MM.1S (cell line): Measurements from ENCODE around the gene HOXB7.

ENCODE experiments used
- DNase-seq: peaks from one replicate; pipeline ENCODE4 v3.0.0-alpha.2; 2015
- H2AFZ ChIP-seq: fragments of 300-600 bp; sonication (generic); 2 replicates; pipeline ENCODE4 v1.6.0; 2016; ENCODE audit warnings: antibody characterized with exemption, low read length
- H3F3A ChIP-seq: fragments of 300-600 bp; sonication (generic); 2 replicates; pipeline ENCODE4 v1.6.1; 2016; ENCODE audit warnings: mild to moderate bottlenecking, antibody characterized with exemption, low read length, moderate library complexity, mixed read lengths; ENCODE audit not compliant: insufficient read depth
- H3K27ac ChIP-seq: fragments of 300-600 bp; sonication (generic); 2 replicates; pipeline ENCODE4 v1.5.1; 2016; ENCODE audit warnings: mild to moderate bottlenecking, low read length
- H3K27me3 ChIP-seq: fragments of 300-600 bp; sonication (generic); replicated peaks from 2 replicates; pipeline ENCODE4 v1.6.0; 2016; ENCODE audit warnings: low read length; ENCODE audit not compliant: insufficient read depth
- H3K36me3 ChIP-seq: fragments of 300-600 bp; sonication (generic); replicated peaks from 2 replicates; pipeline ENCODE4 v1.6.1; 2016; ENCODE audit warnings: mild to moderate bottlenecking, low read length, mixed read lengths; ENCODE audit not compliant: insufficient read depth
- H3K4me1 ChIP-seq: fragments of 300-600 bp; sonication (generic); 2 replicates; pipeline ENCODE4 v1.6.1; 2016; ENCODE audit warnings: low read length, mixed read lengths
- H3K4me2 ChIP-seq: fragments of 300-600 bp; sonication (generic); 2 replicates; pipeline ENCODE4 v1.6.0; 2016; ENCODE audit warnings: low read depth, low read length
- H3K4me3 ChIP-seq: fragments of 300-600 bp; sonication (generic); 2 replicates; pipeline ENCODE4 v1.5.1; 2016; ENCODE audit warnings: low read length, mixed read lengths
- H3K79me2 ChIP-seq: fragments of 300-600 bp; sonication (generic); 2 replicates; pipeline ENCODE4 v1.6.1; 2016; ENCODE audit warnings: mixed run types, low read length, mixed read lengths
- H3K9ac ChIP-seq: fragments of 300-600 bp; sonication (generic); 2 replicates; pipeline ENCODE4 v1.6.1; 2016; ENCODE audit warnings: low read length, mixed read lengths
- H3K9me2 ChIP-seq: fragments of 300-600 bp; sonication (generic); replicated peaks from 2 replicates; pipeline ENCODE4 v1.6.1; 2016; ENCODE audit warnings: mild to moderate bottlenecking, low read length, mixed read lengths; ENCODE audit not compliant: insufficient read depth
- H3K9me3 ChIP-seq: fragments of 300-600 bp; sonication (generic); replicated peaks from 2 replicates; pipeline ENCODE4 v1.6.1; 2016; ENCODE audit warnings: mild to moderate bottlenecking, low read length, mixed read lengths; ENCODE audit not compliant: insufficient read depth
- H4K20me1 ChIP-seq: fragments of 300-600 bp; sonication (generic); 2 replicates; pipeline ENCODE4 v1.6.1; 2016; ENCODE audit warnings: mild to moderate bottlenecking, low read length, moderate library complexity, mixed read lengths; ENCODE audit not compliant: insufficient read depth
- CTCF ChIP-seq: fragments of 300-600 bp; sonication (generic); IDR thresholded peaks from 2 replicates; pipeline ENCODE4 v1.5.1; 2016; ENCODE audit warnings: antibody characterized with exemption, low read length, mixed read lengths
- EZH2 ChIP-seq: fragments of 300-600 bp; sonication (generic); optimal IDR thresholded peaks from 2 replicates; pipeline ENCODE3; 2017; ENCODE audit warnings: low read depth, mild to moderate bottlenecking, antibody characterized with exemption, low read length, mixed read lengths
- EZH2phosphoT487 ChIP-seq: fragments of 300-600 bp; sonication (generic); IDR thresholded peaks from 2 replicates; pipeline ENCODE4 v1.6.1; 2018; ENCODE audit warnings: antibody characterized with exemption, low read length

Gene HOXB7

DNA sequence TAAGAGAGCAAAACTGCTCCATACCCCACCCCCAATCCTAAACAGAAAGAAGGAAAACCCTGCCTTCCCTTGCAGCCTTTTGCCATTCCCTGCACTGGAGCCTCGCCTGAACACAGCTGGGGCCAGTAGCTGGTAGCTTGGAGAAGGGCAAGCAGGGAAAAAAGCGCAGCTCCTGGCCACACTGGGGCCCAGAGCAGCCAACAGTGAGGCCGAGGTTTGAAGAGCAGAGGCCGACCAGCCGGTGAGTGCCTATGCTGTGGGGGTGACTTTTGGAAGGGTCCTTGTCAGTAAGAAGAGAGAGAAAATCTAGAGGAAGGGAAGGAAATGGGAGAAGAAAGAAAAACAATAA is 18.6 kb upstream of the HOXB7 start:
- H3K36me3 ChIP-seq = no peaks in the 10 kb centered on the region
- DNase-seq = no peak
- H3F3A ChIP-seq = no peaks in the 10 kb centered on the region
- TF ChIP-seq EZH2 = no peak
- TF ChIP-seq EZH2phosphoT487 = no peak
- TF ChIP-seq CTCF = no peak
- no peaks in the 10 kb centered on the region for H3K4me1 ChIP-seq
- no peak overlapping the region for H2AFZ ChIP-seq
- no peaks in the 10 kb centered on the region for H3K79me2 ChIP-seq
- no peaks in the 10 kb centered on the region for H3K9me3 ChIP-seq
- H3K4me2 ChIP-seq = no peak overlapping the region
- no peak overlapping the region for H3K9ac ChIP-seq
- no peak overlapping the region for H3K27ac ChIP-seq
- no peak overlapping the region for H3K4me3 ChIP-seq
- no peaks in the 10 kb centered on the region for H3K9me2 ChIP-seq
- no peaks in the 10 kb centered on the region for H4K20me1 ChIP-seq
- H3K27me3 ChIP-seq = peaks cover 59% of the 10 kb centered on the region

DNA sequence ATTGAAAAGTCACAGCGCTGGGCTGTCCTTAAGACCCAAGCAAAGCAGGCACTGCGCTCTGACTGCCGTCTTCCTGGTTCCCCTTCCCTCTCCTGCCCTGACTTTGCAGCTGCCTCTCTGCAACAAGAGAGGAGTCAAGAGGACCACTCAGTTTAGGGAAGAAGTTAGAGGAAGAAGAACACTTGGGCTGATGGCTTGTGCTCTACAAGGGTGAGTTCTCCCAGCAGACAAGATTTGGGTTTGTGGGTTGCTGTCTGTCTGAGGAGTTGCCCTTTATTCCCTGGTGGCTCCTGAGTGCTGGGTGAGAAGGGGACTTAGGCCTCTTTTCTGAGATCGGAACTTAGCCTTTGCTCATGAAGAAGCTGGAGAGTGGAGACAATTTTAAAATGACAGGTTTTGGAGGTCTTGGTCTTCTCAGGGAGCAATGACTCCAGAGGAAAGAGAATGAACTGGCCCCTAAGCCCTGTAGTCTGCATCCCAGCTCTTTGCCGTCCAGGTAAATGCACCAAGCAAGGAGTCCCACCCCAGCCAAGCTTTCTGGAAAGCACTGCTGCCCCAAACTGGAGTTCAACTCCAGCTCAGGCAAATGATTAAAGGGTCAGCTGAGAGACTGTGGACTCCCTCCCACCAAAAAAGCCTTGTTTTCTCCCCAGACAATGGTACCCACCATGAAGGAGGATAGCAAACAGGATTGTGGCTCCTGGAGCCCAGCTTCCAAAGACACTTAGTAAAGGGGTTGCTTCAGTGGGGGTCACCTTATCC is 18.0 kb upstream of the HOXB7 start:
- no peak overlapping the region for H3K4me2 ChIP-seq
- no peak for DNase-seq
- no peak overlapping the region for H3K9ac ChIP-seq

GRCh38 chr17:48627623-48628521 is 17.1 kb upstream of the HOXB7 start:
- Histone ChIP-seq H3K79me2 (no peaks in the 10 kb centered on the region), H3F3A (no peaks in the 10 kb centered on the region), H4K20me1 (no peaks in the 10 kb centered on the region), H3K36me3 (no peaks in the 10 kb centered on the region), H3K9ac (no peak overlapping the region), H3K4me2 (no peak overlapping the region), H2AFZ (no peak overlapping the region), H3K27me3 (peaks cover 74% of the 10 kb centered on the region), H3K27ac (no peak overlapping the region), H3K4me1 (no peaks in the 10 kb centered on the region), H3K9me2 (no peaks in the 10 kb centered on the region), H3K4me3 (no peak overlapping the region), H3K9me3 (no peaks in the 10 kb centered on the region)
- no peak for DNase-seq
- TF ChIP-seq EZH2phosphoT487 = no peak
- TF ChIP-seq EZH2 = no peak
- no peak for TF ChIP-seq CTCF

More for the DNA sequence above, 18.0 kb upstream of the HOXB7 start:
- Histone ChIP-seq H3K27ac (no peak overlapping the region), H3K36me3 (no peaks in the 10 kb centered on the region), H3F3A (no peaks in the 10 kb centered on the region), H3K4me1 (no peaks in the 10 kb centered on the region), H4K20me1 (no peaks in the 10 kb centered on the region), H3K4me3 (no peak overlapping the region), H3K9me3 (no peaks in the 10 kb centered on the region), H2AFZ (no peak overlapping the region), H3K9me2 (no peaks in the 10 kb centered on the region), H3K79me2 (no peaks in the 10 kb centered on the region), H3K27me3 (peaks cover 65% of the 10 kb centered on the region)
- TF ChIP-seq CTCF (no peak), EZH2 (no peak), EZH2phosphoT487 (no peak)
